ENCODE measurements around the gene RHOU.
"Not testable (repeated sequence)": the region's sequence is repeated elsewhere in the genome, so short reads cannot be mapped to it uniquely, and the experiment has no call there.

Gene RHOU

GRCh38 chr1:228755800-228756199 is 20.5 kb downstream of the RHOU start:
- no peak for DNase-seq (ENCODE audit: extremely low read depth in 1 of 2, low read depth in 1 of 2)

GRCh38 chr1:228756457-228756856 is 21.2 kb downstream of the RHOU start:
- no peak for DNase-seq (ENCODE audit: extremely low read depth in 1 of 2, low read depth in 1 of 2)

GRCh38 chr1:228758447-228758846 is 23.2 kb downstream of the RHOU start:
- no peak for DNase-seq (ENCODE audit: extremely low read depth in 1 of 2, low read depth in 1 of 2)

- DNase-seq (ENCODE audit: extremely low read depth in 1 of 2, low read depth in 1 of 2): no peak
Observed at GRCh38 chr1:228760979-228761378, 25.7 kb downstream of the RHOU start.

- no peak for DNase-seq (ENCODE audit: extremely low read depth in 1 of 2, low read depth in 1 of 2)
Observed at GRCh38 chr1:228763561-228763960, 28.3 kb downstream of the RHOU start.

- no peak for DNase-seq (ENCODE audit: extremely low read depth in 1 of 2, low read depth in 1 of 2)
Observed at GRCh38 chr1:228765168-228765946, 30.1 kb downstream of the RHOU start.

- no peak for DNase-seq (ENCODE audit: extremely low read depth in 1 of 2, low read depth in 1 of 2)
Observed at GRCh38 chr1:228766788-228767187, 31.5 kb downstream of the RHOU start.

GRCh38 chr1:228767636-228768354 is 32.5 kb downstream of the RHOU start:
- no peak for DNase-seq (ENCODE audit: extremely low read depth in 1 of 2, low read depth in 1 of 2)

- no peak for DNase-seq (ENCODE audit: extremely low read depth in 1 of 2, low read depth in 1 of 2)
Observed at GRCh38 chr1:228768355-228769000, 33.2 kb downstream of the RHOU start.

- no peak for DNase-seq (ENCODE audit: extremely low read depth in 1 of 2, low read depth in 1 of 2)
Observed at GRCh38 chr1:228770779-228771223, 35.5 kb downstream of the RHOU start.

- DNase-seq (ENCODE audit: extremely low read depth in 1 of 2, low read depth in 1 of 2): no peak
Observed at GRCh38 chr1:228772516-228773212, 37.4 kb downstream of the RHOU start.

GRCh38 chr1:228775946-228776345 is 40.7 kb downstream of the RHOU start:
- DNase-seq (ENCODE audit: extremely low read depth in 1 of 2, low read depth in 1 of 2): not testable (repeated sequence)

GRCh38 chr1:228776449-228776848 is 41.2 kb downstream of the RHOU start:
- no peak for DNase-seq (ENCODE audit: extremely low read depth in 1 of 2, low read depth in 1 of 2)

- no peak for DNase-seq (ENCODE audit: extremely low read depth in 1 of 2, low read depth in 1 of 2)
Observed at GRCh38 chr1:228777236-228777635, 42.0 kb downstream of the RHOU start.

GRCh38 chr1:228778026-228778425 is 42.7 kb downstream of the RHOU start:
- DNase-seq (ENCODE audit: extremely low read depth in 1 of 2, low read depth in 1 of 2): no peak

- no peak for DNase-seq (ENCODE audit: extremely low read depth in 1 of 2, low read depth in 1 of 2)
Observed at GRCh38 chr1:228778466-228778865, 43.2 kb downstream of the RHOU start.

- DNase-seq (ENCODE audit: extremely low read depth in 1 of 2, low read depth in 1 of 2): no peak
Observed at GRCh38 chr1:228778961-228779360, 43.7 kb downstream of the RHOU start.

GRCh38 chr1:228781161-228781808 is 46.0 kb downstream of the RHOU start:
- DNase-seq (ENCODE audit: extremely low read depth in 1 of 2, low read depth in 1 of 2): no peak

GRCh38 chr1:228781809-228782661 is 46.8 kb downstream of the RHOU start:
- no peak for DNase-seq (ENCODE audit: extremely low read depth in 1 of 2, low read depth in 1 of 2)
